ENCODE results near the gene PLXDC1. TPM values are rescaled to one million over a fixed set of nuclear protein-coding genes. Genes with fewer than 3 reads are reported as not detected.
A peak's percentile ranks its signal among the peaks of the same experiment; 100 is the strongest.

The PLXDC1 gene
- total RNA-seq, 1 donor from 2014 or later = under 0.01 TPM

GRCh38 chr17:39186481-39187002, 35.1 kb upstream of the PLXDC1 start:
- no peak for TF ChIP-seq CTCF (IDR thresholded peaks at IDR 0.05; ENCODE audit: insufficient read depth, low read length, severe bottlenecking)
- no peak for FAIRE-seq
- DNase-seq (ENCODE audit: low read depth) = no peak
- H3K4me3 ChIP-seq (ENCODE audit: low read depth, low read length) = no peak overlapping the region
- H3K27me3 ChIP-seq (ENCODE audit: control insufficient read depth, insufficient read depth, low read length) = no peaks in the 10 kb centered on the region
- H3K36me3 ChIP-seq (ENCODE audit: control insufficient read depth, insufficient read depth, low read length) = peaks cover 27% of the 10 kb centered on the region

GRCh38 chr17:39183720-39184119, 32.3 kb upstream of the PLXDC1 start:
- H3K36me3 ChIP-seq (ENCODE audit: control insufficient read depth, insufficient read depth, low read length) = peaks cover 25% of the 10 kb centered on the region
- no peaks in the 10 kb centered on the region for H3K27me3 ChIP-seq (ENCODE audit: control insufficient read depth, insufficient read depth, low read length)
- DNase-seq (ENCODE audit: low read depth) = no peak
- FAIRE-seq = peak; percentile 80
- no peak overlapping the region for H3K4me3 ChIP-seq (ENCODE audit: low read depth, low read length)
- no peak for TF ChIP-seq CTCF (IDR thresholded peaks at IDR 0.05; ENCODE audit: insufficient read depth, low read length, severe bottlenecking)

DNA sequence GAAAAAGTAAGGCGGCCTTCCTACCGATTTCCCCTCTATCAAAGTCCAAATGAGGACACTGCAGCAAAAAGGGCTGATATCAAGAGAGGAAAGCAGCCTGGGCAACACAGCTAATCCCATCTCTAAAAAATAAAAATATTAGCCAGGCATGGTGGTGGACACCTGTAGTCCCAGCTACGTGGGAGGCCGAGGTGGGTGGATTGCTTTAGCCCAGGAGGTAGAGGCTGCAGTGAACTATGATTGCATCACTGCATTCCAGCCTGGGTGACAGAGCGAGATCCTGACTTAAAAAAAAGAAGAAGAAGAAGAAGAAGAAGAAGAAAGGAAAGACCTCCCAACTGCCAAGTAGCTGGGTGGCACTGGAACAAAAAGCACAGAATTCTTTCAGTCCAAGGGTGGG, 31.6 kb upstream of the PLXDC1 start:
- Histone ChIP-seq H3K27me3 (ENCODE audit: control insufficient read depth, insufficient read depth, low read length) (no peaks in the 10 kb centered on the region), H3K4me3 (ENCODE audit: low read depth, low read length) (no peak overlapping the region), H3K36me3 (ENCODE audit: control insufficient read depth, insufficient read depth, low read length) (peaks cover 25% of the 10 kb centered on the region)
- FAIRE-seq (no peak), DNase-seq (ENCODE audit: low read depth) (no peak)
- TF ChIP-seq CTCF (IDR thresholded peaks at IDR 0.05; ENCODE audit: insufficient read depth, low read length, severe bottlenecking) = no peak

DNA sequence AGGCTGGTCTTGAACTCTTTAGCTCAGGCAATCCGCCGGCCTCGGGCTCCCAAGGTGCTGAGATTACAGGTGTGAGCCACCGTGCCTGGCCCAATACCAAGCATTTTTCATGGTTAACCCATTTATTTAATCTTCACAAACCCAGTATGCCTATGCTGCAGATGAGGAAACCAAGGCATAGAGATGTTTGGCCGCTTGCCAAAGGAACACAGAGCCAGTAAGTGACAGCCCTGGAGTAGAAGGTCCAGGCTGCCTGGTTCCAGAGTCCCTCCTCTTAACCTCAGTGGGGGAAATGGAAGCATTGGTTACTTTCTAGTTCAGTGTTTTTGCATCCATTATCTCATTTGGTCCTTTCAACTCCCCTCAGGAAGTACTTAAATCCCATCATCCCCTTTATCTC, 29.9 kb upstream of the PLXDC1 start:
- Histone ChIP-seq H3K27me3 (ENCODE audit: control insufficient read depth, insufficient read depth, low read length) (no peaks in the 10 kb centered on the region), H3K4me3 (ENCODE audit: low read depth, low read length) (no peak overlapping the region), H3K36me3 (ENCODE audit: control insufficient read depth, insufficient read depth, low read length) (peaks cover 25% of the 10 kb centered on the region)
- TF ChIP-seq CTCF (IDR thresholded peaks at IDR 0.05; ENCODE audit: insufficient read depth, low read length, severe bottlenecking) = no peak
- FAIRE-seq (no peak), DNase-seq (ENCODE audit: low read depth) (no peak)

DNA sequence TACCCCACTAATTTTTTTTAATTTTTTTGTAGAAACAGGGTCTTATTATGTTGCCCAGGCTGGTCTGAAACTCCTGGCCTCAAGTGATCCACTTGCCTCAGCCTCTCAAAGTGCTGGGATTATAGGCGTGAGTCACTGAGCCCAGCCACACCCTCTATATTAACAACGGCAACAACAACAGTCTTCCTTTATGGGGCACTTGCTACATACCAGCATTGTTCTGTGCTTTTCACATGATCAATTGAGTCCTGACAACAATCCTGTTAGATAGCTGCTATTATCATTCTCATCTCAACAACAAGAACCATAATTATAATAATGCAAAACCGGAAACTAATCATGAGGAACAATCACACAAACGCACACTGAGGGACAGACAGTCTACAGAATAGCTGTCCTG, 27.1 kb upstream of the PLXDC1 start:
- no peak overlapping the region for H3K4me3 ChIP-seq (ENCODE audit: low read depth, low read length)
- peak; percentile 61 for DNase-seq (ENCODE audit: low read depth)
- no peak for TF ChIP-seq CTCF (IDR thresholded peaks at IDR 0.05; ENCODE audit: insufficient read depth, low read length, severe bottlenecking)
- H3K27me3 ChIP-seq (ENCODE audit: control insufficient read depth, insufficient read depth, low read length) = no peaks in the 10 kb centered on the region
- peaks cover 13% of the 10 kb centered on the region for H3K36me3 ChIP-seq (ENCODE audit: control insufficient read depth, insufficient read depth, low read length)
- FAIRE-seq = no peak

- H3K27me3 ChIP-seq (ENCODE audit: control insufficient read depth, insufficient read depth, low read length) = no peaks in the 10 kb centered on the region
- peaks cover 9% of the 10 kb centered on the region for H3K36me3 ChIP-seq (ENCODE audit: control insufficient read depth, insufficient read depth, low read length)
- no peak for FAIRE-seq
- no peak overlapping the region for H3K4me3 ChIP-seq (ENCODE audit: low read depth, low read length)
- no peak for DNase-seq (ENCODE audit: low read depth)
- no peak for TF ChIP-seq CTCF (IDR thresholded peaks at IDR 0.05; ENCODE audit: insufficient read depth, low read length, severe bottlenecking)
These were observed 25.8 kb upstream of the PLXDC1 start for GRCh38 chr17:39177256-39177655.

All from bronchial epithelial cell (primary cell).